Measurements from ENCODE around the gene FAM241B.

Gene FAM241B

GRCh38 chr10:69659241-69660038 is 29.4 kb downstream of the FAM241B start:
- H3K4me3 ChIP-seq (ENCODE audit: low read length) = no peak overlapping the region
- DNase-seq (ENCODE audit: low read depth, low spot score) = no peak

- no peak for DNase-seq (ENCODE audit: low read depth, low spot score)
- no peak overlapping the region for H3K4me3 ChIP-seq (ENCODE audit: low read length)
Measured at GRCh38 chr10:69660296-69660695, 30.2 kb downstream of the FAM241B start.

GRCh38 chr10:69661414-69662172 is 31.5 kb downstream of the FAM241B start:
- no peak for DNase-seq (ENCODE audit: low read depth, low spot score)
- H3K4me3 ChIP-seq (ENCODE audit: low read length) = no peak overlapping the region

GRCh38 chr10:69662173-69662877 is 32.3 kb downstream of the FAM241B start:
- no peak overlapping the region for H3K4me3 ChIP-seq (ENCODE audit: low read length)
- no peak for DNase-seq (ENCODE audit: low read depth, low spot score)

- H3K4me3 ChIP-seq (ENCODE audit: low read length) = no peak overlapping the region
Measured at GRCh38 chr10:69662901-69663300, 32.9 kb downstream of the FAM241B start.

GRCh38 chr10:69663369-69663947 is 33.4 kb downstream of the FAM241B start:
- no peak for DNase-seq (ENCODE audit: low read depth, low spot score)
- no peak overlapping the region for H3K4me3 ChIP-seq (ENCODE audit: low read length)

More at GRCh38 chr10:69662901-69663300, 32.9 kb downstream of the FAM241B start:
- DNase-seq (ENCODE audit: low read depth, low spot score) = no peak

- H3K4me3 ChIP-seq (ENCODE audit: low read length) = no peak overlapping the region
- DNase-seq (ENCODE audit: low read depth, low spot score) = no peak
Measured at GRCh38 chr10:69665474-69666320, 35.6 kb downstream of the FAM241B start.

- no peak for DNase-seq (ENCODE audit: low read depth, low spot score)
- no peak overlapping the region for H3K4me3 ChIP-seq (ENCODE audit: low read length)
Measured at GRCh38 chr10:69666756-69667155, 36.7 kb downstream of the FAM241B start.

GRCh38 chr10:69668721-69669120 is 38.7 kb downstream of the FAM241B start:
- no peak for DNase-seq (ENCODE audit: low read depth, low spot score)
- H3K4me3 ChIP-seq (ENCODE audit: low read length) = no peak overlapping the region

GRCh38 chr10:69669409-69669808 is 39.4 kb downstream of the FAM241B start:
- no peak for DNase-seq (ENCODE audit: low read depth, low spot score)

GRCh38 chr10:69673521-69673920 is 43.5 kb downstream of the FAM241B start:
- no peak for DNase-seq (ENCODE audit: low read depth, low spot score)
- H3K4me3 ChIP-seq (ENCODE audit: low read length) = no peak overlapping the region

More at GRCh38 chr10:69669409-69669808, 39.4 kb downstream of the FAM241B start:
- H3K4me3 ChIP-seq (ENCODE audit: low read length) = no peak overlapping the region

- DNase-seq (ENCODE audit: low read depth, low spot score) = no peak
- no peak overlapping the region for H3K4me3 ChIP-seq (ENCODE audit: low read length)
Measured at GRCh38 chr10:69674786-69675185, 44.7 kb downstream of the FAM241B start.

GRCh38 chr10:69676301-69676700 is 46.3 kb downstream of the FAM241B start:
- no peak overlapping the region for H3K4me3 ChIP-seq (ENCODE audit: low read length)
- DNase-seq (ENCODE audit: low read depth, low spot score) = no peak

GRCh38 chr10:69677985-69678654 is 48.1 kb downstream of the FAM241B start:
- no peak for DNase-seq (ENCODE audit: low read depth, low spot score)
- no peak overlapping the region for H3K4me3 ChIP-seq (ENCODE audit: low read length)

GRCh38 chr10:69679736-69680135 is 49.7 kb downstream of the FAM241B start:
- no peak overlapping the region for H3K4me3 ChIP-seq (ENCODE audit: low read length)
- DNase-seq (ENCODE audit: low read depth, low spot score) = no peak

GRCh38 chr10:69680610-69681009 is 50.6 kb downstream of the FAM241B start:
- DNase-seq (ENCODE audit: low read depth, low spot score) = no peak

GRCh38 chr10:69681436-69681835 is 51.4 kb downstream of the FAM241B start:
- H3K4me3 ChIP-seq (ENCODE audit: low read length) = no peak overlapping the region
- DNase-seq (ENCODE audit: low read depth, low spot score) = no peak

More at GRCh38 chr10:69680610-69681009, 50.6 kb downstream of the FAM241B start:
- H3K4me3 ChIP-seq (ENCODE audit: low read length) = no peak overlapping the region

GRCh38 chr10:69682955-69683474 is 53.0 kb downstream of the FAM241B start:
- no peak overlapping the region for H3K4me3 ChIP-seq (ENCODE audit: low read length)
- no peak for DNase-seq (ENCODE audit: low read depth, low spot score)

Measured in Jurkat, Clone E6-1 (cell line).